HepG2 (cell line): ENCODE measurements around the gene LECT2. TPM values are rescaled to one million over a fixed set of nuclear protein-coding genes. Genes with fewer than 3 reads are reported as not detected.
A peak's percentile ranks its signal among the peaks of the same experiment; 100 is the strongest.

Experiments
- ATM ChIP-seq: fragments of 450-650 bp; IDR thresholded peaks from 2 replicates; pipeline ENCODE4 v1.7.1; 2017; ENCODE audit warnings: mild to moderate bottlenecking, borderline replicate concordance
- CBX1 ChIP-seq: IDR thresholded peaks from one replicate; pipeline ENCODE4 v1.6.1; 2016; ENCODE audit warnings: antibody characterized with exemption, low read depth
- CERS6 ChIP-seq: sonication (generic); formaldehyde crosslinking; IDR thresholded peaks from 2 replicates; pipeline ENCODE4 v1.5.0; 2020; ENCODE audit warnings: missing genetic modification reagents
- CHD2 ChIP-seq: IDR thresholded peaks from 2 replicates; pipeline ENCODE4 v1.6.1; 2011; ENCODE audit warnings: low read depth, low read length, improper control_type of control experiment
- DNMT1 ChIP-seq: sonication (generic); formaldehyde crosslinking; IDR thresholded peaks from 2 replicates; pipeline ENCODE4 v1.5.1; 2020; ENCODE audit warnings: mild to moderate bottlenecking, missing genetic modification reagents
- EZH2 ChIP-seq: conservative IDR thresholded peaks from 2 replicates; pipeline ENCODE4 v1.6.1; 2012; ENCODE audit warnings: mild to moderate bottlenecking, low read depth, low read length, moderate library complexity
- GATAD1 ChIP-seq: IDR thresholded peaks from 2 replicates; pipeline ENCODE4 v1.6.1; 2016; ENCODE audit warnings: missing genetic modification reagents, missing compliant biosample characterization
- HMGXB3 ChIP-seq: sonication (generic); formaldehyde crosslinking; IDR thresholded peaks from 2 replicates; pipeline ENCODE4 v1.4.0; 2020; ENCODE audit warnings: missing genetic modification reagents, borderline replicate concordance
- HNRNPL ChIP-seq: fragments of 200-400 bp; formaldehyde crosslinking; IDR thresholded peaks from 2 replicates; pipeline ENCODE4 v1.6.1; 2017; ENCODE audit warnings: mild to moderate bottlenecking, low read depth, low read length
- PBX2 ChIP-seq: IDR thresholded peaks from 2 replicates; pipeline ENCODE4 v1.6.1; 2016; ENCODE audit warnings: control low read depth
- PPARG ChIP-seq: conservative IDR thresholded peaks from 2 replicates; pipeline ENCODE4 v1.6.1; 2016; ENCODE audit warnings: missing biosample characterization, missing genetic modification reagents
- RFXAP ChIP-seq: sonication (generic); formaldehyde crosslinking; IDR thresholded peaks from 2 replicates; pipeline ENCODE4 v1.4.0; 2020; ENCODE audit warnings: missing genetic modification reagents, borderline replicate concordance
- SCMH1 ChIP-seq: sonication (generic); formaldehyde crosslinking; IDR thresholded peaks from 2 replicates; pipeline ENCODE4 v1.9.0; 2021; ENCODE audit warnings: missing genetic modification reagents, mild to moderate bottlenecking, borderline replicate concordance
- UBTF ChIP-seq: sonication (generic); formaldehyde crosslinking; IDR thresholded peaks from 2 replicates; pipeline ENCODE4 v1.4.0; 2020; ENCODE audit warnings: mild to moderate bottlenecking, missing genetic modification reagents
- ZBTB20 ChIP-seq: sonication (generic); formaldehyde crosslinking; IDR thresholded peaks from 2 replicates; pipeline ENCODE4 v1.8.1; 2023; ENCODE audit warnings: missing genetic modification reagents, low read depth, mild to moderate bottlenecking, borderline replicate concordance
- ZFP37 ChIP-seq: sonication (generic); formaldehyde crosslinking; IDR thresholded peaks from 2 replicates; pipeline ENCODE4 v1.4.0; 2020; ENCODE audit warnings: missing genetic modification reagents, borderline replicate concordance
- ZNF224 ChIP-seq: sonication (generic); formaldehyde crosslinking; IDR thresholded peaks from 2 replicates; pipeline ENCODE4 v1.5.0; 2020; ENCODE audit warnings: mild to moderate bottlenecking, missing genetic modification reagents
- ZNF33A ChIP-seq: sonication (generic); formaldehyde crosslinking; IDR thresholded peaks from 2 replicates; pipeline ENCODE4 v1.5.1; 2020; ENCODE audit warnings: missing genetic modification reagents, mild to moderate bottlenecking, moderate library complexity, borderline replicate concordance
- ZUFSP ChIP-seq: sonication (generic); formaldehyde crosslinking; IDR thresholded peaks from 2 replicates; pipeline ENCODE4 v1.9.0; 2021; ENCODE audit warnings: missing genetic modification reagents, mild to moderate bottlenecking, borderline replicate concordance
- polyA plus RNA-seq, 8 experiments: library from polyadenylated mRNA; depleted of rRNA in 3 of 8; stranded (reverse) in 7 of 8; unstranded in 1 of 8; fragments of >200 nt; fragmentation: Illumina TruSeq in 4 of 8; extraction: Trizol in 4 of 8; gene quantifications; 2 replicates each; pipeline versions ENCODE4 v1.2.1 to v1.2.3, GENCODE V29; 2011 to 2016; ENCODE audit warnings: low read depth in 4 of 8, missing spikeins in 1 of 8, mixed read lengths in 1 of 8; ENCODE audit not compliant: insufficient read depth in 1 of 8
- total RNA-seq, 5 experiments: library from RNA; depleted of rRNA; stranded (reverse); fragments of >200 nt; fragmentation: Illumina TruSeq; extraction: Trizol; gene quantifications; 2 replicates each; pipeline ENCODE4 v1.2.3, GENCODE V29; 2016; ENCODE audit warnings: low read depth in 1 of 5

Gene LECT2
- total and polyA plus RNA-seq, 2 of the 13 experiments (the other 11 are each of a cell fraction or from before 2014, with no cell fraction given), result not detected

- no peak for TF ChIP-seq CERS6
- peak; percentile 84; the same call in 1 of the 2 replicates for TF ChIP-seq ZFP37 (CRISPR knock-in tag)
- TF ChIP-seq SCMH1, result no peak
- TF ChIP-seq CHD2, result no peak
- TF ChIP-seq PBX2, result peak; percentile 23; the same call in 1 of the 2 replicates
- TF ChIP-seq HNRNPL, result no peak
- TF ChIP-seq ZBTB20, result peak; percentile 80; the same call in 1 of the 2 replicates
- peak; percentile 92 for TF ChIP-seq RFXAP (CRISPR knock-in tag)
- TF ChIP-seq HMGXB3 (CRISPR knock-in tag), result peak; percentile 83; the same call in 1 of the 2 replicates
- no peak for TF ChIP-seq ZNF33A (CRISPR knock-in tag)
- peak; percentile 87 for TF ChIP-seq PPARG
- TF ChIP-seq ZNF224 (CRISPR knock-in tag), result no peak
- peak; percentile 53 for TF ChIP-seq CBX1
- TF ChIP-seq ZUFSP, result no peak
- TF ChIP-seq GATAD1 (CRISPR knock-in tag), result peak; percentile 74
- no peak for TF ChIP-seq DNMT1 (CRISPR knock-in tag)
- peak; percentile 64 for TF ChIP-seq UBTF (CRISPR knock-in tag)
- TF ChIP-seq EZH2, result no peak
- no peak for TF ChIP-seq ATM
Measured at GRCh38 chr5:135973323-135974020, 18.7 kb upstream of the LECT2 start (continued).
